ENCODE measurements around the gene DIP2C.
"Not testable (repeated sequence)": the region's sequence is repeated elsewhere in the genome, so short reads cannot be mapped to it uniquely, and the experiment has no call there.

Gene DIP2C

GRCh38 chr10:527416-527815 lies 162.1 kb downstream of the DIP2C start:
- no peak for DNase-seq

DNA sequence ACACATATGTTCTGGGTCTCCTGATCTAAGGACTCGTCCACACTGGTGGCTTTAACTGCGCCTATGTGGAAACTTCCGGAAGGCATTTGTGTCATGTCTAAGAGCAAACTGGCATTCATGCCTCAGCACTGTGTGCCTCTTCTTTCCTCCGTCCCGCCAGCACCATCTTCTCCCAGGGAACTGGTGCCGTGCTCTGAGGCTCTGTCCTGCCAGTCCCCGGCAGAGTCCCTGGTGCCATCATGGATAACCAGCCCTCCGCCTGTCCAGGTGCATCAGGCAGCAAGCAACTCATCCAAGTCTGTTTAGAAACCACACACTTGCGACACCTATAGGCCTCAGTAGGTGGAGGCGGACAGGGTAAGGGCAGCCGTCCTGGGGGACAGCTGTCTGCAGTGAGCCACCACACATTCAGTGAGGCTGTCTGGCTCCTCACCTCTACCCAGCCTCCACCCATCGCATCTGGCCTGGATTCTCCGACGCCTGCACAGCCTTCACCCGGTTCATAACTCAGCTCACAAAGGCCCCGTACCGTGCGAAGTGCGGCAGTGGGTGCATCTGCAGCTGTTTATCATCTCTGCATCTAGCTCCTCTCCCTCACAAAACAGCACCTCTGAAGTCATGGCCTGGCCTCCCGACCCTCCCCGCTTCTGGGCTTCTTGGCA lies 162.7 kb downstream of the DIP2C start:
- no peak for DNase-seq

DNA sequence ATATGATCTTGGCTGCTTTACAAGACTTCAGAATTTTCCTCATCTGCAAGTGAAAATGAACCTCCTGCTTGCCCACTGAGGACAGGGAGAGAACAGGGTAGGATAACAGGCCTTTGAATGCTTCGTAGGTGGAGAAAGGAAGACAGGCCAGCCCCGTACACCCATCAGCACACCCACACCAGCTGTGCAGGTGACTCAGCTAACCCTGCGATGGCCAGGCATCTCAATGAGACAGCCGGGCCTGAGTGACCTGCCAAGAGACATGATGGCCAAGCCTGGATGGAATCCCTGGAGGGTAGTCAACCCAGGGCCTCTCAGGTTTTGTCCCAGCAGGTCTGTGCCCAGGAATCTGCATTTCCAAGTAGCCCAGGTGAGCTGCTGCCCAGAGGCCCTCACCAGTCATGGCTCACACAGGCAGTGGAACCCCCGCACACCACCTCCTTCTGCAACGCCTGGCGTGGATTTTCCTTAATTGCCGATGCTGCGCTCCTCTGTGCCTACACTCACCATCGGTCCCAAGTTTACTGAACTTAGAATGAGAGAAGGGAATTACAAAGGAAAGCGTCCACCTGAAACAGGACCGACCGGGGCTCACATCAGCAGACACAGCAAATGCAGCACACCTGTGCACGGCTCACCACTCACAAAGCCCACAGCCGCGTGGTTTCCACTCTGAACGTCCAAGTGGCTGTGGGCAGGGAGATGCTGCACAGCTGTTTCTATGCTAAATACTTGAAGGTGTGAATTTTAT lies 163.7 kb downstream of the DIP2C start:
- DNase-seq, result no peak

DNA sequence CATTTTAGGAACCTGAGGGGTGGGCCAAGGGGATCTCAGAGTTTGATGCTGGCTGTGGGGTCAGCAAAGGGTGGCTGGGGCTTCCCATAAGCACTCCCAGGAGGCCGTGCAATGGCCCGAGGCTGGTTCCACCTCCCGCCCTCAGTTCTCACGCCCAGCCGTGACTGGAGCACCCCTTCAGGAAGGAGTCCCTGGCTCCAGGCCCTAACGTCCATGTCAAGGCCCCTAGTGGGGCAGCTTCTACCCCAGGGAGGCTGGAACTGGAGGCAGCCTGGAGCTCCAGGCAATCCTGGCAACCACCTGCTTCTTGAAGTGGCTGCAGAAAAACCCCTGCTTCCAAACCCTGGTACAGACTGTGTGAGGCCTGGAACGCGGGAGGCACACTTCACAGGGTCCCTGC lies 165.5 kb downstream of the DIP2C start:
- DNase-seq, result no peak

DNA sequence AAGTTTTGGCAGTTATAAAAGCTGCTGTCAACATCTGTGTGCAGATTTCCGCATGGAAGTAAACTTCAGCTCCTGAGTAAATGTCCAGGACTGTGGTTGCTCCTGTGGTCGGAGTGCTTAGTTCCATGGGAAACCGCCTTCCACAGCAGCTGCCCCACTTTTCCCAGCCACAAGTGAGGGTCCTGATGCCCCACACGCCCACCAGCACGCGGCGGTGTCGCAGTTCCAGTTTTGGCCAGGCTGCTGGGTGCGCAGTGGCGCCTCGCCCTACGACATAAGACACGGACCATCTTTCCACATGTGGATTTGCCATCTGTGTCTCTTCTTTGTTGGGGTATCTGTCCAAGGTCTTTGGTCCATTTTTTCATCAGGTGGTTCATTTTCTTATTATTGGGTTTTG lies 167.1 kb downstream of the DIP2C start:
- no peak for DNase-seq

DNA sequence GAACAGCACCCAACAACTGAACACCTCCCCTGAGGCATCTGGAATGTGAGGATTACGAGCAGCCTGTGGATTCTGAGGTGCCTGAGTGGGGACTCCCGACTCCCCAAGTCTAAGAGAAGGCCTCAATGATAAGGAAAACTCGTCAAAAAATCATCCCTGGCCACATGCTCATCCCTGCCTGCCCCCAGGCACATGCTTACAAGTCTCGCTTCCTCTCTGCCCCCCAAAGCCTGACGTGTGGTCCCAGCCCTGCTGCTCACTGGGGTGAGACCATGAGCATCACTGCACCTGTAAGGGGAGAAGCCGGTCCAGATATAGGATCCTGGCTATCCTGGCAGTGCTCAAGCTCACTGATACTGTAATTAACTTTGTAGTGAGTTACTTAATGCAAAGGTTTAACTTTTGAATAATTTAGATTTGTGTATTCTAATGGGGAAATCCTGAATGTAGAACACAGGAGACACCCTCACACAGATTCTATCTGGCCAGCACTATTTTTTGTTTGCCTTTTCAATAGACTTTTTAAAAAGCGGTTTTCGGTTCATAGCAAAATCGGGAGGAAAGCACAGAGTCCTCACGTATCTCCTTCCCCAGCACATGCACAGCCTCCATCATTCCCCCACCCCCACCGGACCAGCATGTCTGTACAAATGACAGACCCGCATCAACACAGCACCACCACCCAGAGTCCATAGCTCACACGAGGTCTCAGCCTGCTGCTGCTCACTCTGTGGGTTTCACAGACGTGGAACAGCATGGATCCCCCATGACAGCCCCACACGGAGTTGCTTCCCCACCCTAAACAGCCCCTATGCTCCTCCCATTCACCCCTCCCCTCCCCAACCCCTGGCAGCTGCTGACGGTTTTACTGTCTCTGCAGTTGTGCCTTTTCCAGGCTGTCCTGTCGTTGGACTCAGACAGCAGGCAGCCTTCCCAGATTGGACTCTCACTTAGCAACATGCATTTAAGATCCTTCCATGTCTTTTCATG lies 167.9 kb downstream of the DIP2C start:
- no peak for DNase-seq

- DNase-seq, result no peak
These were observed 169.1 kb downstream of the DIP2C start for GRCh38 chr10:520402-520787.

- DNase-seq, result no peak
These were observed 169.6 kb downstream of the DIP2C start for GRCh38 chr10:519716-520401.

- no peak for DNase-seq
These were observed 170.3 kb downstream of the DIP2C start for GRCh38 chr10:519055-519715.

DNA sequence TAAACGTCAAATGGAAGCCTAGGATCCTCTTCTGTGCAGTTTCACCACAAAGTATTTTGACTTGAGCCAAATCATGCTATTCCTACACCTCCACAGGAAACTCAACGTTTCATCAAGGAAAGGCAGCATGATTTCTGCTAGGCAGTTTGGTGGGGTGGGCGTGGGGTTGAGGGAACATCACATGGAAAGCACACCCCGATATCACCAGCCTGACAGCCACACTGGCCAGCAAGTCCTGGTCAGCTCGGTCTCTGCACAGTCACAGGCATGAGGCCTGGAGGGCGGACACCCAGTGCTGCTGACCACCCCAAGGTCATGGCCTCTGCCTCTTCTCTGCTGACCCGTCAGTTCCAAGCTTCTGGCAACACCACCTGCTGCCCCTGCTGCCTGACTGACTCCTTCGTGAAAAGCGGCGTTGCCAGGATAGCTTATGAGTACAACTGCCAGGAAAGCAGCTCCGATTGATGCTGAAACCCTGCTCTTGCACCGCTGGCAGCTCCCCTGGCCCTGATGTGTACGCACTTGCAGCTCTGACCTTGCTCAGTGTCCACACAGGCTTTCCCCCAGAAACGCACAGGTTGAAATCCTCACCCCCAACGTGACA lies 171.5 kb downstream of the DIP2C start:
- no peak for DNase-seq

DNA sequence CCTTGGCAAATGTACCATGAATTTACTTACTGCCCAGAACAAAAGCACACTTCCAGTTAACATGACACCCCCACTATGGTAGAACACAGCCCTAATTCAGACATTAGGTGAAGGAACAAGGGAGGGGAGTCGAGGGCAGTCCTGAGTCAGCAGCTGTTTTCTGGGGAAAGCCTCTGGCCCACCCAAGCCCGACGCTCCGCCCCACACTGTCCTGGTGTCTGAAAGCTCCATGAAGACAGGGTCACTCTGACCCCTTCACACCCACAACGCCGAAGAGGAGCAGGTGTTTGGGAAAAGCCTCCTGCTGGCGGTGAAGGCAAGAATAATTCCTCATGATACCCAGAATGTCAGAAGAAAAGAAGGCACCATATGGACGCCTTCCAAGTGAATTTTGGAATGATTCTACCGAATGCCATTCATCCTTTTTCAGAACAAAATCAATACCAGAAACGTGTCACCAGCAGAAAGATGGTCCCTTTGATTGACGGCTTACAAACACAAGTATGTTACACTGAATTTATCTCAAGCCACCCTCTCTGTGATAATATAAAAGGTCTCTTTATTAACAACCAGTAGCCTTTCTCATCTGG lies 172.1 kb downstream of the DIP2C start:
- no peak for DNase-seq

DNA sequence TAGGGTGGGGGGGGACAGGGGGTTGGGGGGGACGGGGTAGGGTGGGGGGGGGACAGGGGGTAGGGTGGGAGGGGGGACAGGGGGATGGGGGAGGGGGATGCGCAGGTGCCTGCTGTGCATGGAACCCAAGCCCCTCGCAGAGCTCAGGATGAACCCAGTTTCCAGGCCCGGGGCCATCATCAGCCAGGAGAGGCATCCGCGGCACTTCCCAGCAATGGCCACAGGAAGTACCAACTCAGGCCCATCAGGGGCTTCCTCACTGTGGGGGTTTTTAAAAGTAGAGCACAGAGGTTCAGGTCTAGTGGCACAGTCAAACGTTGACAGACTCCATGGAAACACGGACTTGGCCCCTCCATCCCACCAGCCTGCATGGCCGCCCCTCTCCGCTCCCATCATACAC lies 172.7 kb downstream of the DIP2C start:
- DNase-seq, result no peak

- no peak for DNase-seq
These were observed 173.8 kb downstream of the DIP2C start for GRCh38 chr10:515674-516073.

GRCh38 chr10:514137-514671 lies 175.3 kb downstream of the DIP2C start:
- DNase-seq, result peak; percentile 73 to 88

- DNase-seq, result no peak
These were observed 176.1 kb downstream of the DIP2C start for GRCh38 chr10:513393-513792.

DNA sequence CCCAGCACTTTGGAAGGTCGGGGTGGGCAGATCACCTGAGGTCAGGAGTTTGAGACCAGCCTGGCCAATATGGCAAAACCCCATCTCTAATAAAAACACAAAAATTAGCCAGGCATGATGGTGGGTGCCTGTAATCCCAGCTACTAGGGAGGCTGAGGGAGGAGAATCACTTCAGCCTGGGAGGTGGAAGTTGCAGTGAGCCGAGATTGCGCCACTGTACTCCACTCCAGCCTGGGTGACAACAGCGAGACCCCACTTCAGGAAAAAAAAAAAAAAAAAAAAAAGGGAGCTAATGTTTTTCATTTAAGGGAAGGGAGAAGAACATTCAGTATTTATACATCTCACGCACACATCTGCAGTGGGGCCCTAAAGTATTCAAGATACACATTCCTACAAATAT lies 176.8 kb downstream of the DIP2C start:
- DNase-seq, result not testable (repeated sequence)

DNA sequence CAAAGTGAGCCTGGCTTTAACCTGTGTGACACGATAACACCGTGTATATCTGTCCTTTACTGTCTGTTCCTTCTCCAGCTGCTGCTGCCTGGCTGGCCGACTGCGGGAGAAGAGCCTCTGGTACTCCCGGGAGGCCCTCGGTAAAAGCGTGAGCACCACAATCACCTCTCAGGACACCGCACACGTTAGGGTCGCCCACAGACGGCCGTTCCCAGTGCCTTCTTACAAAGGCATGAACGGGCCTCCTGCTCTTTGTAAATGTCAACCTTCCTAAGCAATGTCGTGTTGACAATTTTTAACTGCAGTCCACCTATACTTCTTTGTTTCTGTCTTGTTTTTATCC lies 177.6 kb downstream of the DIP2C start:
- DNase-seq, result no peak

DNA sequence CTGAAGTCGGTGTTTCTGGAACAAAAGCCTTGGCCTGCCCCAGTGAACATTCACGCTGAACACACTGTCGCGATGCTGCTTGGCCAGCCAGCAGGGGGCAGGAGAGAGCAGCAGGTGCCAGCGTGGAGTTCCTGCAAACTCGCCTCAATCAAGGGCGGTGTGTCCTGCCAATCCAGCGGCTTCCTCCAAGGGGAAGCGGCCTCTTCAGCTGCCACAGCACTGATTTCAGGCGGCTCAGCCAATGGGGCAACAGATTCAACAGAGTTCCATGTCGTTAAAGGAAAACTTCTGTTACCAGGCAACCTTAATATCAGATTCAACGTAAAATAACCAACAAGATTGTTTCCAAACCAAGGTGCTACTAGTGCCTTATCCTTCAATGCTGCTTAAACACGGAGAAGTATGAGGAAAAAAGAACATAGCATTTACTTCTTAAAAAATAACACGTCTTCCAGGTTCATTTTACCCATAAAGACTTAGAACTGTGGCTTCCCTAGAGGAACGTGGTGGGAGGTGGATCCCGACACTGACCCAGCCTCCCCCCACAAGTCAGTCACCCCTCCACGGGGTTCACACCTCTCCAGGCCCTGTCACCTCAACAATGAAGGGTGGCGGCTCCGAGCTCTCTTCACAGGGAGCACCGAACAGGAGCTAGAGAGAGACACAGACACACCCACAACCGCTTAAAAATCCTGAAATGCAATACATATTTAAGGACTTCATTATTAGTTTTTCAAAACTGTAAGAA lies 178.2 kb downstream of the DIP2C start:
- peak; percentile 72 to 81 for DNase-seq

DNA sequence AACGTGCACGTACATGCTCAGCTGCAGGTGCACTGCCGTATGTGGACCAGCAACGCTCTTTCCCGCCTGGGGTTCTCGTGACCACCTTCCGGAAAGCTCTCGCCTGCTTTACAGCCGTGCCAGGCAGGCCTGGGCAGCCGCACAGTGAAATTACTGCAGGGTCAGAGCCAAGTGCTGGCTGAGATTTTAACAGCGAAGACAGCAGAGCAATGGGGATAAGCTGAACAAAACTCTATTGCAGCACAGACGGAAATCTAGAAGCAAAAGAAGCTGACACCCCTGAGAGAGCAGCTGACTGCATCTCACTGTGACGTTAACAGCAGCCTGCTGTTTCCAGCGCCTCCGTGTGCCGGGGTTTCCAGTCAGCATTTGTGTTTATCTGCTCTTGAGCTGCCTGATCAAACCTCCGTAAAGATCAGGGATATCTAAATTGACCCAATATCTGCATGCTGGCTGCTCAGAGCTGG lies 179.0 kb downstream of the DIP2C start:
- no peak for DNase-seq

- DNase-seq, result no peak
These were observed 179.9 kb downstream of the DIP2C start for GRCh38 chr10:509361-510102.
